Osteocyte (in vitro differentiated cells): ENCODE data around the gene MRTO4. TPM values are rescaled to one million over a fixed set of nuclear protein-coding genes. Genes with fewer than 3 reads are reported as not detected.
"Not testable (repeated sequence)": the region's sequence is repeated elsewhere in the genome, so short reads cannot be mapped to it uniquely, and the experiment has no call there.

Experiments used
- DNase-seq: peaks from one replicate; pipeline ENCODE4 v3.0.0; 2021; ENCODE audit warnings: mixed read lengths; ENCODE audit not compliant: unreplicated experiment; ENCODE audit errors: extremely low spot score
- H3K27ac Mint-ChIP-seq: one replicate; pipeline ENCODE4 v1.8.0; 2021; ENCODE audit warnings: mild to moderate bottlenecking, mixed read lengths; ENCODE audit not compliant: unreplicated experiment
- H3K27me3 Mint-ChIP-seq: one replicate; pipeline ENCODE4 v1.8.0; 2021; ENCODE audit warnings: mixed read lengths; ENCODE audit not compliant: unreplicated experiment
- H3K36me3 Mint-ChIP-seq: one replicate; pipeline ENCODE4 v1.8.0; 2021; ENCODE audit warnings: mixed read lengths; ENCODE audit not compliant: unreplicated experiment
- H3K4me1 Mint-ChIP-seq: one replicate; pipeline ENCODE4 v1.8.0; 2021; ENCODE audit warnings: mixed read lengths; ENCODE audit not compliant: unreplicated experiment
- H3K4me3 Mint-ChIP-seq: one replicate; pipeline ENCODE4 v1.8.0; 2021; ENCODE audit warnings: mild to moderate bottlenecking, moderate library complexity, mixed read lengths; ENCODE audit not compliant: unreplicated experiment
- H3K9me3 Mint-ChIP-seq: one replicate; pipeline ENCODE4 v1.8.0; 2021; ENCODE audit warnings: mixed read lengths; ENCODE audit not compliant: unreplicated experiment
- CTCF ChIP-seq: fragments of 200-600 bp; sonication (generic); IDR thresholded peaks from 2 replicates; pipeline ENCODE4 v1.5.0; 2021; ENCODE audit warnings: antibody characterized with exemption, mild to moderate bottlenecking, moderate library complexity
- total RNA-seq: library from RNA; stranded (reverse); gene quantifications from 2 replicates; pipeline ENCODE4 v1.2.1, GENCODE V29; 2021

The MRTO4 gene
- total RNA-seq, 1 donor from 2014 or later: 22.4 TPM

GRCh38 chr1:19274636-19275035 lies 23.0 kb downstream of the MRTO4 start:
- Mint-ChIP-seq H3K27me3 (no peaks in the 10 kb centered on the region), H3K27ac (no peak overlapping the region), H3K9me3 (peaks cover 2% of the 10 kb centered on the region), H3K4me3 (no peak overlapping the region), H3K36me3 (peaks cover 9% of the 10 kb centered on the region), H3K4me1 (no peaks in the 10 kb centered on the region)
- DNase-seq: no peak
- no peak for TF ChIP-seq CTCF

- Mint-ChIP-seq H3K36me3 (peaks cover 14% of the 10 kb centered on the region), H3K4me1 (no peaks in the 10 kb centered on the region), H3K4me3 (no peak overlapping the region), H3K27me3 (no peaks in the 10 kb centered on the region), H3K9me3 (peaks cover 9% of the 10 kb centered on the region), H3K27ac (no peak overlapping the region)
- no peak for TF ChIP-seq CTCF
- no peak for DNase-seq
Observed at GRCh38 chr1:19283891-19284290, 32.3 kb downstream of the MRTO4 start.

GRCh38 chr1:19284881-19285280 lies 33.3 kb downstream of the MRTO4 start:
- Mint-ChIP-seq H3K27me3 (no peaks in the 10 kb centered on the region), H3K4me1 (no peaks in the 10 kb centered on the region)

GRCh38 chr1:19285366-19285765 lies 33.8 kb downstream of the MRTO4 start:
- not testable (repeated sequence) for H3K9me3 Mint-ChIP-seq, H3K4me3 Mint-ChIP-seq, H3K27me3 Mint-ChIP-seq, DNase-seq, H3K36me3 Mint-ChIP-seq, H3K4me1 Mint-ChIP-seq, H3K27ac Mint-ChIP-seq

More at GRCh38 chr1:19284881-19285280, 33.3 kb downstream of the MRTO4 start:
- TF ChIP-seq CTCF: no peak
- Mint-ChIP-seq H3K36me3 (peaks cover 12% of the 10 kb centered on the region), H3K9me3 (peaks cover 4% of the 10 kb centered on the region), H3K4me3 (no peak overlapping the region), H3K27ac (no peak overlapping the region)
- no peak for DNase-seq

GRCh38 chr1:19285807-19286206 lies 34.2 kb downstream of the MRTO4 start:
- not testable (repeated sequence) for H3K4me3 Mint-ChIP-seq

GRCh38 chr1:19287436-19288185 lies 36.0 kb downstream of the MRTO4 start:
- no peak for DNase-seq
- Mint-ChIP-seq H3K27ac (no peak overlapping the region), H3K4me3 (no peak overlapping the region)

More at GRCh38 chr1:19285807-19286206, 34.2 kb downstream of the MRTO4 start:
- DNase-seq, H3K27ac Mint-ChIP-seq, H3K4me1 Mint-ChIP-seq, H3K9me3 Mint-ChIP-seq, H3K36me3 Mint-ChIP-seq, H3K27me3 Mint-ChIP-seq: not testable (repeated sequence)

GRCh38 chr1:19288324-19289241 lies 37.0 kb downstream of the MRTO4 start, which contains the start of gene AKR7A3:
TSS of gene AKR7A3 (minus strand) at chr1:19288770. CDS start at chr1:19288709, 61 bp downstream.
- H3K9me3 Mint-ChIP-seq, DNase-seq, H3K27ac Mint-ChIP-seq, H3K4me3 Mint-ChIP-seq, H3K4me1 Mint-ChIP-seq, H3K27me3 Mint-ChIP-seq: not testable (repeated sequence)
- peaks cover 15% of the 10 kb centered on the region for H3K36me3 Mint-ChIP-seq

More at GRCh38 chr1:19287436-19288185, 36.0 kb downstream of the MRTO4 start:
- peaks cover 6% of the 10 kb centered on the region for H3K4me1 Mint-ChIP-seq
- TF ChIP-seq CTCF: no peak
- peaks cover 14% of the 10 kb centered on the region for H3K36me3 Mint-ChIP-seq
- H3K9me3 Mint-ChIP-seq: no peaks in the 10 kb centered on the region
- no peaks in the 10 kb centered on the region for H3K27me3 Mint-ChIP-seq
